Activated T-cell treated with anti-CD3 and anti-CD28 coated beads for 24 hours (primary cell): ENCODE measurements around the gene PAX2.

Experiments
- DNase-seq: peaks from one replicate; pipeline ENCODE4 v3.0.0-alpha.2; 2020; ENCODE audit warnings: low read depth

Gene PAX2

GRCh38 chr10:100724531-100725027, 20.8 kb upstream of the PAX2 start:
- DNase-seq, result no peak

GRCh38 chr10:100725071-100725471, 20.3 kb upstream of the PAX2 start:
- no peak for DNase-seq

DNA sequence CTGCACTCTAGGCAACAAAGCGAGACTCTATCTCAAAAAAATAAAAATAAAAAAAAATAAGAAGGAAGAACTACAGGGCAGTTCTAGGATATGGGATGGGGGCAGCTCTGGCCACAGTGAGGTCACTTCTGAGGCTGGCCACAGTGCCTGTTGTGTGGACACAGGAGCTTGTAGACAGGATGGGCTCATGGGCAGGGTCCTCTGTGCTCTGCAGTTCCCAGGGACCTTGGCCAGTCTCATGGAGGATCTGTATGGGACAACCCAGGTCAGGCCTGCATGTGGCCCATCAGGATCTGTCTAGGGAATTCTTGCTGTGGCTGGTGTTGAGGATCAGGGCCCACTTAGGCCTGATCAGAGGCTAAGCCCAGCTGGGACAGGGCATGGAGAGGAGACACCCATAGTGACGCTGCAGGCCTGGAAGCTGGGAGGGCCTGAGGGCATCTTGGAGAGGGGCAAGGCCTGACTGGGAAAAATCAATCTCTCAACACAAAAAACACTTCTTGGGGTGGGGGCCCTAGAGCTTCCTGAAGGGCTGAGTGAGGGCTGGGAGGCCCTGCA, 19.4 kb upstream of the PAX2 start:
- no peak for DNase-seq

- DNase-seq, result no peak
Observed at GRCh38 chr10:100727808-100728207, 17.6 kb upstream of the PAX2 start.

- DNase-seq, result no peak
Observed at GRCh38 chr10:100728928-100729861, 16.2 kb upstream of the PAX2 start.

DNA sequence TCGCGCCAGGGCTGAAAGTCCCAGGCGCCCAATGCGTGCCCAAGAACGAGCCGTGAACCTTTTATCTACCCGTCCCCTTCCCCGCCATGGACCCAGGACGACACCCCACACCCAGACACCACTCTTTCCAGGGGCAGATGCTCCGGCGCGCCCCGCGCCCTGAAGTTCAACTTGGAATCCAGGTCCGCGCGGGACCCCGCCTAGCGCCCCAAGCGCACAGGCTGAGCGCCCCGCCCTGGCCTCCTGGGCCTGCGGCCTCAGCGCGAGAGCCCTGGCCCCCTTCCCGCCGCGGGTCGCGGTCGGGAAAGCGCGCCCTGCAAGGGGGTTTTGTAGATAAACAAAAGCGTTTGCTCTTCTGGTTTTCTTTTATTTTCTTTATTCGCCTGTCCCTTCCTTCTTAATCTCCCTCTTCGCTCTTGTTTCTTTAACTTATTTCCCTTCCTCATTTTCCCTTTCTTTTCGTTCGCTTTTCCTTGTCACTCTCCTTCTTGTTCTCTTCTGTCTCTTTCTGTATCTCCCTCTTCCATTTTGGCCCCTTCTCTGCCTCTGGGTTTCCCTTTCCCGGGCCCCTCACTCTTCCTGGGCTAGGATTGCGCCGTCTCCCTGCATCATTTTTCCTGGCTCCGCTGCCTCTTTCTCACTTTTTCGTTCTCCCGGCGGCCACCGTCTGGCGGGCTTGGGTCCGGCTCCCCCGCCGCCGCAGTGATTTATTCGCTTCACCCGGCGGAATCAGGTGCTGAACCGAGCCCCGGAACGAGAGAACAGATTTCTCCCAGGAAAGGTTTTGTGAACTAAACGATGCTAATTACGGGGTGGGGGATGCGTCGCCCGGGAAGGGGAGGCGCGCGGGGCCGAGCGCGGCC, 15.3 kb upstream of the PAX2 start:
- no peak for DNase-seq

DNA sequence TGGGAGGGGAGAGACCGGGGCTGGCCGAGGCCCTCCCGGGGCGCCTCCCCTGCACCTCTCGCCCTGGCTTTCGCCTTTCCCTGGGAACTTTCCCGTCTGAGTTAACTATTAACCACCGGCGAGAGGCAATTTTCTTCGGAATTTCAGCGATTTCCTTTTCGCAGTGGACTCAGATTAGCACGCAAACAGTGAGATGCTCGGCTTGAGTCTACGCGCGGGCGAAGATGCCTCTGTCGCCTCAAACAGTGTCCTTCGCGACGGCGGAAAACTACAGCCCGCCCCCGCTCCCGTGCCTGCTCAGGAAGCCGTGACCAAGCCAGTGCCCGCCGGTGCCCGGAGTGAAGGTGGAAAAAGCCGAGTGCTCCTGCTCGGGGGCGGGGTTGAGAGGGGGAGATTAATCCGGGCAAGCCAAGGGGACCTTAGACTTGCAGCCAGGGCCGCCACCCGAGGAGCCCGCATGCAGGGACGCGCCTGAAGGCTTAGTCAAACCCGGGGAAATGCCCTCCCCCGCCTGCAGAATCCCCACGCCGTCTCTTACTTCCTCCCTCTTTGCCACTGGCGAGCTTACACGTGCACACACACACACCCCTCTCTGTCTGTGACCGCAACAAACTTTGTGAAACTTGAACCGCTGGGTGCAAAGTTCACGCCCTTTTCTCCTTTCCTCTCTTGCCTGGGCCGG, 14.5 kb upstream of the PAX2 start:
- DNase-seq, result no peak

DNA sequence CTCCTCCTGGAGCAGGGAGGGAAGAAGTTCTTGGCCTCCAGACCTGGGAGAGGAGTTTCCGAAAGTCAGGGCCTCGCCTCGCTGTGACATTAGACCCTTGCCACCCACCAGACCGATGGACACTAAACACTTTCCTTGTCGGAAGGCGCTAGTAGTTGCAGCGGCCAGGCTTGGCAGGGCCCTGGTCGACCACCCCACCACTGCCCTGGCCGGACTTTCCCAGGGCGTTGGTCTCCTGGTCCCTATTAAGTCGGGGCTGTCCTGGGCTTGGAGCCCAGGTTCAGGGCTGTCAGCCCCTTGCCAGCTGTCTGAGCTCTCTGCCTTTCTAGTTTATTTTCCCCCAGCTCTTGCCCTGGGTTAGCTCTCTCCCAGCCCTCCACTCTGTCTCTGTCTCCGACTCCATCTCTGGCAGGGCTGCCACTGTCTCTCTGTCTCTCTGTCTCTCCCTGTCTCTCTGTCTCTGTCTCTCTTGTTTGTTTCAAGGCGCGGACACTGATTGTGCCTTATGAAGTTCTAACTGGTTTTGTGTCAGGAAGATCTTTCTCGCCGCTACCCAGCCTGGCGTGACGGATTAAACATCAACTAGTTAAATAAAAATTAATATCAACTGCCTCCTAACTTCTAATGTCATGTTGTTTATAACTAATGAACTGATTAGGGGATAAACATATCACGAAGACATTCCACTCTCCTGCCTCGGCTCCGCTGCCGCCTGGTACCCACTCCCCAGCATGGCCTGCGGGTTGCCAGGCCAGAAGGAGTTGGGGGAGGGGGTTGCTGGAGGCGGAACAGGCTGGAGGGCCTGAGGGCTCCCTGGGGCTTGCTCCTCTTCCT, 13.8 kb upstream of the PAX2 start:
- DNase-seq, result no peak

GRCh38 chr10:100732241-100732596, 13.2 kb upstream of the PAX2 start:
- no peak for DNase-seq

- no peak for DNase-seq
Observed at GRCh38 chr10:100733329-100733728, 12.1 kb upstream of the PAX2 start.

DNA sequence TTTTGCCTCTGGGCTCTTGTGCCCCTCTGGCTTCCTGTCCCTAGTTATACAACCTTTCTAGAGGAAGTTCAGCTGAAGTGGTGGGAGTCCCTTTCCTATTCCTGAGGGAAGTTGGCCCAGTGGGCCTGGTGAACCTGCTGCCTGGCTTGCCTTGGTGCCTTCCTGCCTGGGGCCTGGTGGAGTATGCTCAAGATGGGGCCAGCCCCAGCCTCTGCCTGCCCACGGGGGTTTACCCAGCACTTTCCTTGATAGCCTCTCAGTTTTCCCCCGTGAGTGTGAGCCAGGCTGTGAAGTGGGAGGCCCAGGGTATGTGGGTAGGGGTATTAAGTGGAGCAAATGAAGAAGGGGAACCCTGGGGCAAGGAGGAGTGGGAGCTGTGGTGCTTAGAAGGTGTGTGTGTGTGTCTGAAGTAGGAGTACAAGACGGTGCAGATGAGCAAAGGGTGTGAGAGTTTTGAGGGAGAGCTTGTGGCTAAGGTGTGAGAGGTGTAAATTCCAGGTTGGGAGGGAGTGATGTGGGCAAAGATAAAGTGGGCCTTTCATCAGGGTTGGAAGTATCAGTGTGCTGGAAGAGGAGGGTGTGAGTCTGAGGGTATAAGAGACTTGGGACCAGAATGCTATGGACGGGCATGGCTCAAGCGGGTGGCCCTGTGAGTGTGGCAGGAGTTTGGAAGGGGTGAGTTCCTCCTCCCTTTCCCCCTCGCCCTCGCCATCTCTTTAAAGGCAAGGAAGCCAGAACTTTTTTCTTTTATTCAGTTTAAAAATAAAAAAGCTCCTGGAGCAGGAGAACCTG, 10.9 kb upstream of the PAX2 start:
- no peak for DNase-seq

DNA sequence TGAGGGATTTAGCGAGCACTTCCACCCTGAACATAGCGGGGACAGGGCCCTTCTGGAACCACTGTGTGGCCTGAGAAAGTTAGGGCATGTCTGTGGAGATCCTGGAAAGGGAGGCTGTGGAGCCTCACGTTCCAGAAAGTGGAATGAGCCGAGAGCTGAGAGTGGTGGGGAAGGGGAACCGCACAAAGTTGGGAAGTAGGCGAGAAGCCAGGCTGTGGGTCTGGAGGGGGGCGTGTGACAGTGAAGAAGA, 10.4 kb upstream of the PAX2 start:
- DNase-seq, result no peak

- DNase-seq, result no peak
Observed at GRCh38 chr10:100735337-100736143, 9.8 kb upstream of the PAX2 start.

- DNase-seq, result no peak
Observed at GRCh38 chr10:100736144-100736808, 9.1 kb upstream of the PAX2 start.

DNA sequence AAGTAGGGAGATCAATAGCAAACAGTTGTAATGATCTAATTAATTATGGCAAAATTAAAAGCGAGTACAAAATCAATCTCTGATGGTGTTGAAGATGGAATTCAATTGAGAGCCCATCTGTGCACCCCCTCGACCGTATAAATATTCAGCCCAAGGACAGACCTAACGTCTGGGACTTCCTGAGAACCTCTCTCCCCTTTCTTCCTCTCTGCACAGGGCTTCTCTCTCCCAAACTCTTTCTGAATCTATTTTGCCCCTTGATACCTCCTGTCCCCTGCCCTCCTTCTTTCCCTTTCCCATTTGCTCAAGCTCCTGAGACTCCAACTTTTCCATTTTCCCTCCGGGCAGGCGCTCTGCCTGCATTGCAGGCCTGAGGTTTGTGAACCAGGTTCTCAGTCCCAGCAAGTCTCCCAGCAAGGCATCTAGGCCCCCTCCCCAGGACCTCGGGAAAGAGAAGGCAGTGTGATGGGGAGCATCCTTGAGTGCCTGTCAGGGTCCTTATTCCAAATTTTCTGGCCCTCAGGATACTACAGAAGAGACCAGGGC, 8.5 kb upstream of the PAX2 start:
- DNase-seq, result no peak

DNA sequence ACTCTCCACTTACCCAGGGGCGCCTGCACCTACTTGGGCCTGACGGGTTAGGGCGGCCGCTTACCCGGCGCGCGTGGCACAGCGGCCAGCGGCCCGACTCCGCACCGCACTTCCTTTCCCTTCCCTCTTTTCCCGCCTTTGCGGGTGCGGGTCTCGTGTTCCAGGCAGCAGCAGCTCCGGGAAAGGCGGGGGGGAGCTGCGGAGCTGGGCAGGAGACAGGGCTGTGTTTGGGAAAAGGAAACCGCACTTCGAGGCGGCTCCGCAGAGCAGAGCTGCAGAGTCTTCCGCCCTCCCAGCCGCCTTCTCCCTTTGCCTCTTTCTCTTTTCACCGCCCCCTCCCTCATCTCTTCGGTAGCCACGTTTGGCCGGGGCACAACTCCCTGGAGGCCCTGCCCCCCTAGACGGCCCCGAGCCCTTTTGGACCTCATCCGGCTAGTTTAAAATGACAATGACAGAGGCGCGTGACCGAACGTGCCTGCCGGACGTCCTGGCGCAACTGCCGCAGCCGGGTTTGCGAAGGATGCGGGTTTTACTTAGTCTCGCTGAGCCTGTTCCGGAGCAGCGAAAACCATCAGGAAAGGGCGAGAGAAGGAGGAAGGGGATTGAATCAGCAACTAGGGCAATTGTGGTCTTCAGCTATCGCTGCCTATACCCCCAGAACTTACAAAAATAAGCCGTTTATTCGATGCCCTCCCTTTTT, 7.9 kb upstream of the PAX2 start:
- DNase-seq, result no peak

- no peak for DNase-seq
Observed at GRCh38 chr10:100738055-100738827, 7.1 kb upstream of the PAX2 start.
